CD4-positive, alpha-beta T cell (primary cell): ENCODE measurements around the gene OAS2. TPM values are rescaled to one million over a fixed set of nuclear protein-coding genes. Genes with fewer than 3 reads are reported as not detected.

Source experiments
- ATAC-seq: fragments of 200-7000 bp; cut with Tn5 transposase; one replicate; pipeline ENCODE4 v1.10.0; 2022; ENCODE audit warnings: mild to moderate bottlenecking; ENCODE audit not compliant: poor library complexity
- CTCF ChIA-PET: fragments of 350-600 bp; sonication (Branson Sonifier 250); formaldehyde crosslinking; loops from one replicate; lab custom pipeline; 2021; ENCODE audit warnings: antibody characterized with exemption, inconsistent platforms; lab: Charles Lee
- POLR2A ChIA-PET: fragments of 350-600 bp; sonication (Branson Sonifier 250); formaldehyde crosslinking; loops from one replicate; lab custom pipeline; 2021; ENCODE audit warnings: antibody characterized with exemption, inconsistent platforms; lab: Charles Lee
- DNase-seq, 14 experiments: peaks; one replicate each; pipeline ENCODE4 v3.0.0-alpha.2; 2013 to 2020; ENCODE audit warnings: mixed read lengths in 2 of 14
- H3K27ac ChIP-seq, 2 donors: one replicate each; pipeline versions ENCODE4 v1.5.1 to v1.7.0; 2013; ENCODE audit warnings: low read length in 2 of 2, low read depth in 1 of 2, mild to moderate bottlenecking in 1 of 2
- H3K27me3 ChIP-seq, 2 experiments: 1 replicate in 1 of 2; 2 replicates in 1 of 2; pipeline versions ENCODE4 v1.6.1 to v1.7.0; 2013; ENCODE audit warnings: low read length in 2 of 2, control low read depth in 1 of 2, mild to moderate bottlenecking in 1 of 2, moderate library complexity in 1 of 2; ENCODE audit not compliant: insufficient read depth in 2 of 2, control insufficient read depth in 1 of 2
- H3K36me3 ChIP-seq: one replicate; pipeline ENCODE4 v1.6.1; 2013; ENCODE audit warnings: low read length, control low read depth; ENCODE audit not compliant: insufficient read depth
- H3K4me1 ChIP-seq: one replicate; pipeline ENCODE4 v1.6.1; 2013; ENCODE audit warnings: low read length, control low read depth; ENCODE audit not compliant: insufficient read depth
- H3K4me3 ChIP-seq: one replicate; pipeline ENCODE4 v1.5.1; 2013; ENCODE audit warnings: mild to moderate bottlenecking, low read length, moderate library complexity
- H3K9me3 ChIP-seq, 2 experiments: 1 replicate in 1 of 2; 2 replicates in 1 of 2; pipeline versions ENCODE4 v1.6.1 to v1.7.0; 2013; ENCODE audit warnings: low read length in 2 of 2, mild to moderate bottlenecking in 2 of 2, control low read depth in 1 of 2, moderate library complexity in 1 of 2; ENCODE audit not compliant: control insufficient read depth in 1 of 2, insufficient read depth in 1 of 2
- H3K27ac Mint-ChIP-seq: one replicate; pipeline ENCODE4 v1.8.0; 2020; ENCODE audit warnings: mixed read lengths
- H3K27me3 Mint-ChIP-seq: one replicate; pipeline ENCODE4 v1.8.0; 2021; ENCODE audit warnings: mixed read lengths
- H3K36me3 Mint-ChIP-seq: one replicate; pipeline ENCODE4 v1.8.0; 2021; ENCODE audit warnings: low read depth, mixed read lengths
- H3K4me1 Mint-ChIP-seq: one replicate; pipeline ENCODE4 v1.8.0; 2021; ENCODE audit warnings: low read depth, mixed read lengths
- H3K4me3 Mint-ChIP-seq: one replicate; pipeline ENCODE4 v1.8.0; 2020; ENCODE audit warnings: mild to moderate bottlenecking, mixed read lengths
- H3K9me3 Mint-ChIP-seq: one replicate; pipeline ENCODE4 v1.8.0; 2020; ENCODE audit warnings: mixed read lengths
- intact Hi-C, 2 experiments: fragments of 100-400 bp; cut with DNase I in 1 of 2; cut with micrococcal nuclease in 1 of 2; formaldehyde crosslinking; loops; one replicate each; pipeline versions ENCODE4 v1.15.1 to v1.9.0; 2023 to 2025; cut with DNase I, micrococcal nuclease
- total RNA-seq, 174 experiments: library from RNA in 2 of 174; stranded (reverse) in 2 of 174; gene quantifications; one replicate each; pipeline ENCODE4 v1.2.3 and lab custom pipeline; 2021 to 2026
- TF ChIP-seq, protein P1 (sequence below): fragments of 200-600 bp; IDR thresholded peaks from one replicate; pipeline ENCODE4 v1.8.0; 2022; ENCODE audit warnings: antibody characterized with exemption, mild to moderate bottlenecking

The OAS2 gene
- total RNA-seq, 2 experiments from 2014 or later = 15.0 to 16.2 TPM

DNA sequence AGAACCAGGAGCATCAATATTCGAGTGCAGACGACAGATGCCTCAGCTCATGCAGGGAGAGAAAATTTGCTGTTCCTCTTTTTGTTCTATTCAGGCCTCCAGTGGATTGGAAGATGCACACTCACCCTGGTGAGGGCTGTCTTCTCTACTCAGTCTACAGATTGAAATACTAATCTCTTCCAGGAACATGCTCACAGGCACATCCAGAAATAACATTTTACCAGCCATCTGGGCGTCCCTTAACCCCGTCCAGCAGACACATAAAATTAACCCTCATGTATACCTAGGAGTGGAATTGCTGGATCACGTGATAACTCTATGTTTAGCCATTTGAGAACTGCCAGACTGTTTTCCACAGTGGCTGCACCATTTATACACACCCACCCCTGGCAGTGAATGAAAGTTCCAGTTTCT lies 4.5 kb upstream of the OAS2 start:
- H3K4me1 Mint-ChIP-seq = peaks cover 17% of the 10 kb centered on the region
- intact Hi-C loops = no loop called here
- no peak overlapping the region for H3K27ac ChIP-seq
- no peaks in the 10 kb centered on the region for H3K9me3 Mint-ChIP-seq
- peaks cover 30% of the 10 kb centered on the region for H3K36me3 Mint-ChIP-seq
- H3K4me1 ChIP-seq = peaks cover 15% of the 10 kb centered on the region
- ATAC-seq (no peak), DNase-seq (no peak)
- no peaks in the 10 kb centered on the region for H3K27me3 Mint-ChIP-seq
- ChIA-PET CTCF (no interaction called here), POLR2A (no interaction called here)
- TF ChIP-seq, protein P1, sequence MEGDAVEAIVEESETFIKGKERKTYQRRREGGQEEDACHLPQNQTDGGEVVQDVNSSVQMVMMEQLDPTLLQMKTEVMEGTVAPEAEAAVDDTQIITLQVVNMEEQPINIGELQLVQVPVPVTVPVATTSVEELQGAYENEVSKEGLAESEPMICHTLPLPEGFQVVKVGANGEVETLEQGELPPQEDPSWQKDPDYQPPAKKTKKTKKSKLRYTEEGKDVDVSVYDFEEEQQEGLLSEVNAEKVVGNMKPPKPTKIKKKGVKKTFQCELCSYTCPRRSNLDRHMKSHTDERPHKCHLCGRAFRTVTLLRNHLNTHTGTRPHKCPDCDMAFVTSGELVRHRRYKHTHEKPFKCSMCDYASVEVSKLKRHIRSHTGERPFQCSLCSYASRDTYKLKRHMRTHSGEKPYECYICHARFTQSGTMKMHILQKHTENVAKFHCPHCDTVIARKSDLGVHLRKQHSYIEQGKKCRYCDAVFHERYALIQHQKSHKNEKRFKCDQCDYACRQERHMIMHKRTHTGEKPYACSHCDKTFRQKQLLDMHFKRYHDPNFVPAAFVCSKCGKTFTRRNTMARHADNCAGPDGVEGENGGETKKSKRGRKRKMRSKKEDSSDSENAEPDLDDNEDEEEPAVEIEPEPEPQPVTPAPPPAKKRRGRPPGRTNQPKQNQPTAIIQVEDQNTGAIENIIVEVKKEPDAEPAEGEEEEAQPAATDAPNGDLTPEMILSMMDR = no peak
- H3K36me3 ChIP-seq = peaks cover 12% of the 10 kb centered on the region
- no peaks in the 10 kb centered on the region for H3K9me3 ChIP-seq
- peak overlapping the region; percentile 25 for H3K27ac Mint-ChIP-seq
- H3K4me3 ChIP-seq = no peak overlapping the region
- H3K27me3 ChIP-seq = no peaks in the 10 kb centered on the region
- H3K4me3 Mint-ChIP-seq = no peak overlapping the region

DNA sequence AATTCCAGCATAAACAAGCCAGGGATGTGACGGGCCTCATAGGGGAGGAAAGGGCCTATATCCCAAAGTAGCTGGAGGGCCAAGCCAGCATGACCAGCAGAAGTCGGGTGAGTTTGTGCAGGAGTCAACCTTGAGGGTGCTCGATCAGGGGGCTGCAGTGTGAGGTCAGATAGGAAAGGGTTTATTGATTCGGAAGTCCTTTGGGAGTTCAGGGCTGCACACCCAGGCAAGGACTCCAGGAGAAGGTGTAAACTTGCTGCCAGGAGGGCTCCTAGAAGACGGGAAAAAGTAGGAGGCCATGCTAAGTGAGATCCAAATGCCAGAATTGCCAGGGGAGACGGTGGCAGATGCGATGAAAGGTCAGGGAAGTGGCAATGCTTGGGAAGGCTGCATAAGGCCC lies 3.4 kb upstream of the OAS2 start:
- no peak overlapping the region for H3K27ac ChIP-seq
- H3K27me3 ChIP-seq = no peaks in the 10 kb centered on the region
- Mint-ChIP-seq H3K4me3 (peak overlapping the region; percentile 43), H3K36me3 (peaks cover 28% of the 10 kb centered on the region), H3K4me1 (peaks cover 28% of the 10 kb centered on the region), H3K27me3 (no peaks in the 10 kb centered on the region), H3K27ac (peak overlapping the region; percentile 22), H3K9me3 (no peaks in the 10 kb centered on the region)
- DNase-seq = no peak
- intact Hi-C loops = loop anchor here in 1 of 2 experiments (5.0 kb wide), 1 partner anchor 38 kb away; the partner anchor contains the start of gene OAS3
- no peaks in the 10 kb centered on the region for H3K9me3 ChIP-seq
- H3K4me3 ChIP-seq = no peak overlapping the region
- H3K36me3 ChIP-seq = peaks cover 2% of the 10 kb centered on the region
- no peak for ATAC-seq
- H3K4me1 ChIP-seq = peaks cover 21% of the 10 kb centered on the region
- ChIA-PET CTCF (no interaction called here), POLR2A (interaction anchor here (1.0 kb wide), 1 partner anchor 68 kb away, joined by 3 read pairs; the partner anchor contains the start of gene OAS1)
- TF ChIP-seq, protein P1 = no peak

DNA sequence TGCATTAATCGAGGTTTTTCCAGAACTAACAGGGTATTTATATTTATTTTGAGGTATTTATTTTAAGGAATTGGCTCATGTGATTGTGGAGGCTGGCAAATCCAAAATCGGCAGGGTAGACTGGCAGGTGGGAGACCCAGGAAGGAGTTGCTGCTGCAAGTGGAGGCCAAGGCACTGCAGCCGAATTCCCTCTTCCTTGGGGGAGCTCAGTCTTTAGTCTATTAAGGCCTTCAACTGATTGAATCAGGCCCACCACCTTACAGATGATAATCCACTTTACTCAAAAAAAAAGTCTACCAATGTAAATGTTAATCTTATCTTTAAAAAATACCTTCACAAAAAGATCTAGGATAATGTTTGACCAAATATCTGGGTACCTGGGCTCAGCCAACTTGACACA lies 1.2 kb upstream of the OAS2 start:
- TF ChIP-seq, protein P1 = no peak
- Mint-ChIP-seq H3K4me1 (peaks cover 50% of the 10 kb centered on the region), H3K27ac (peak overlapping the region; percentile 99), H3K9me3 (peaks cover 3% of the 10 kb centered on the region), H3K36me3 (peaks cover 34% of the 10 kb centered on the region), H3K27me3 (no peaks in the 10 kb centered on the region), H3K4me3 (peak overlapping the region; percentile 43)
- Histone ChIP-seq H3K36me3 (no peaks in the 10 kb centered on the region), H3K4me1 (peaks cover 21% of the 10 kb centered on the region), H3K4me3 (no peak overlapping the region), H3K27ac (peak overlapping the region; percentile 86 to 90), H3K9me3 (no peaks in the 10 kb centered on the region), H3K27me3 (no peaks in the 10 kb centered on the region)
- ATAC-seq (no peak), DNase-seq (no peak)
- ChIA-PET POLR2A (interaction anchor here (1.8 to 5.7 kb wide), 6 partner anchors 14 to 74 kb away, joined by 6 to 74 read pairs (median 35); partner anchors contain the start of genes OAS1 and OAS3), CTCF (no interaction called here)
- intact Hi-C loops = loop anchor here in 1 of 2 experiments (2.0 to 5.0 kb wide), 2 partner anchors 40 to 382 kb away; partner anchors contain the start of genes OAS3 and PLBD2
